DOHH2 (cell line): ENCODE results near the gene ATP6V1E1.

Experiments
- H3F3A ChIP-seq: fragments of 200-600 bp; sonication (generic), shearing (Covaris generic); 2 replicates; pipeline ENCODE4 v1.6.0; 2016; ENCODE audit warnings: antibody characterized with exemption, mild to moderate bottlenecking; ENCODE audit not compliant: control insufficient read depth, insufficient read depth
- H3K27ac ChIP-seq: fragments of 200-600 bp; sonication (generic); 2 replicates; pipeline ENCODE4 v1.5.1; 2014; ENCODE audit warnings: low read depth, mild to moderate bottlenecking, low read length, moderate library complexity
- H3K27me3 ChIP-seq: fragments of 200-600 bp; sonication (generic); 2 replicates; pipeline ENCODE4 v1.6.1; 2014; ENCODE audit warnings: mild to moderate bottlenecking, low read length, mixed read lengths; ENCODE audit not compliant: control insufficient read depth
- H3K36me3 ChIP-seq: fragments of 200-600 bp; sonication (generic); 2 replicates; pipeline ENCODE4 v1.6.1; 2014; ENCODE audit warnings: mild to moderate bottlenecking, low read length, moderate library complexity, mixed read lengths; ENCODE audit not compliant: control insufficient read depth
- H3K4me1 ChIP-seq: fragments of 200-600 bp; sonication (generic); 2 replicates; pipeline ENCODE4 v1.6.1; 2014; ENCODE audit warnings: mild to moderate bottlenecking, low read length, mixed read lengths; ENCODE audit not compliant: control insufficient read depth
- H3K4me2 ChIP-seq: fragments of 200-600 bp; sonication (generic); 2 replicates; pipeline ENCODE4 v1.6.0; 2014; ENCODE audit warnings: mild to moderate bottlenecking, low read length, moderate library complexity
- H3K4me3 ChIP-seq: fragments of 200-600 bp; sonication (generic); 2 replicates; pipeline ENCODE4 v1.5.1; 2014; ENCODE audit warnings: mild to moderate bottlenecking, low read length, mixed read lengths
- H3K79me2 ChIP-seq: fragments of 200-600 bp; sonication (generic); 2 replicates; pipeline ENCODE4 v1.6.1; 2014; ENCODE audit warnings: mild to moderate bottlenecking, low read length, mixed read lengths; ENCODE audit not compliant: control insufficient read depth
- H3K9me2 ChIP-seq: fragments of 200-600 bp; sonication (generic); replicated peaks from 2 replicates; pipeline ENCODE4 v1.6.1; 2014; ENCODE audit warnings: mild to moderate bottlenecking, low read length, mixed read lengths; ENCODE audit not compliant: control insufficient read depth
- H3K9me3 ChIP-seq: fragments of 200-600 bp; sonication (generic); 2 replicates; pipeline ENCODE4 v1.6.1; 2014; ENCODE audit warnings: antibody characterized with exemption, low read length, mixed read lengths; ENCODE audit not compliant: control insufficient read depth, insufficient read depth
- H4K20me1 ChIP-seq: fragments of 200-600 bp; sonication (generic); 2 replicates; pipeline ENCODE4 v1.6.0; 2014; ENCODE audit warnings: low read depth, mild to moderate bottlenecking, antibody characterized with exemption, low read length, moderate library complexity; ENCODE audit not compliant: control insufficient read depth, insufficient read depth
- EZH2phosphoT487 ChIP-seq: fragments of 200-600 bp; sonication (generic); IDR thresholded peaks from 2 replicates; pipeline ENCODE4 v1.6.1; 2017; ENCODE audit warnings: borderline replicate concordance, mild to moderate bottlenecking, antibody characterized with exemption, low read length, moderate library complexity, mixed read lengths
- TF ChIP-seq, protein P1 (sequence below): fragments of 200-600 bp; sonication (generic); IDR thresholded peaks from one replicate; pipeline ENCODE4 v1.5.1; 2014; ENCODE audit warnings: antibody characterized with exemption, mild to moderate bottlenecking, low read depth, low read length; ENCODE audit not compliant: poor library complexity, severe bottlenecking

ATP6V1E1 gene

DNA sequence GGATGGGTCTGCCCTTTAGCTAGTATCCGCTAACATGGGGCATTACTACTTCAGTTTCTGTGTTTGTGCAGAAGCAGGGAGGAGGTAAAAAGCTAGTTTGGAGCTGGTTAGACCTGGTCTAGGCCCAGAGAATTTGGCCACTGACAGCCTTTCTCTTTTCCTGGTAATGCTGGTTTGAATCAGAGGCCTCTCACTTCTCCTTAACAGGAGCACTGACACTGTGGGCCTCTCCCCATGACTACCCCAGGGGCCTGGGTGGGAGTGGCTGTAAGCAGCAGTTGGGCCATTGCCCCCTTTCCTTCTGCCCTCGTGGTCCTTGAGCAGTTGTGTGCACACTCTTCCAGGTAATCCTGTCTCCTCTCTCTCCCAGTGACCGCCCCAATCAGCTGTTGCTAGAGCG lies 73.7 kb downstream of the ATP6V1E1 start:
- Histone ChIP-seq H3K27ac (no peak overlapping the region), H3K79me2 (no peaks in the 10 kb centered on the region), H3K4me1 (peaks cover 12% of the 10 kb centered on the region), H3F3A (no peaks in the 10 kb centered on the region), H3K4me3 (no peak overlapping the region), H3K9me3 (no peaks in the 10 kb centered on the region), H3K36me3 (peaks cover 22% of the 10 kb centered on the region), H3K27me3 (no peaks in the 10 kb centered on the region), H4K20me1 (no peaks in the 10 kb centered on the region), H3K9me2 (no peaks in the 10 kb centered on the region), H3K4me2 (no peak overlapping the region)
- TF ChIP-seq EZH2phosphoT487, result no peak
- TF ChIP-seq, protein P1, sequence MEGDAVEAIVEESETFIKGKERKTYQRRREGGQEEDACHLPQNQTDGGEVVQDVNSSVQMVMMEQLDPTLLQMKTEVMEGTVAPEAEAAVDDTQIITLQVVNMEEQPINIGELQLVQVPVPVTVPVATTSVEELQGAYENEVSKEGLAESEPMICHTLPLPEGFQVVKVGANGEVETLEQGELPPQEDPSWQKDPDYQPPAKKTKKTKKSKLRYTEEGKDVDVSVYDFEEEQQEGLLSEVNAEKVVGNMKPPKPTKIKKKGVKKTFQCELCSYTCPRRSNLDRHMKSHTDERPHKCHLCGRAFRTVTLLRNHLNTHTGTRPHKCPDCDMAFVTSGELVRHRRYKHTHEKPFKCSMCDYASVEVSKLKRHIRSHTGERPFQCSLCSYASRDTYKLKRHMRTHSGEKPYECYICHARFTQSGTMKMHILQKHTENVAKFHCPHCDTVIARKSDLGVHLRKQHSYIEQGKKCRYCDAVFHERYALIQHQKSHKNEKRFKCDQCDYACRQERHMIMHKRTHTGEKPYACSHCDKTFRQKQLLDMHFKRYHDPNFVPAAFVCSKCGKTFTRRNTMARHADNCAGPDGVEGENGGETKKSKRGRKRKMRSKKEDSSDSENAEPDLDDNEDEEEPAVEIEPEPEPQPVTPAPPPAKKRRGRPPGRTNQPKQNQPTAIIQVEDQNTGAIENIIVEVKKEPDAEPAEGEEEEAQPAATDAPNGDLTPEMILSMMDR, result no peak

DNA sequence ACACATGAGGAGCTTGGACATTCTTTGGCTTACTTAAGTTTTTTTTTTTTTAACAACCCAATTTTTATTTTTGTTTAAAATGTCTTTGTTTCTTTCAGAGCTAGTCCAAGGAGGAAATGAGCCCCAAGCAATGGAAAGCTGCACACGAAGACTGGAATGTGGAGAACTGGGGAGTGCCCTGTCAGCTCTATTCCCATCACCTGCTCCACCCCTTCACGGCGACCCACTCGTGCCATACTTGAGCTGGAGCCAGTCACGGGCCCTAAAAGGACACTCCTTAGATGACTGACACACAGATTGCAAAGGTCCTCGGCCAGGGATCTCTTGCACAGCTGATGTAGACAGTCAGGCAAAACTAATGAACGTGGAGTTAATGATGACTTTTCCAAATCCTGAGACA lies 75.8 kb downstream of the ATP6V1E1 start:
- H3K4me3 ChIP-seq, result no peak overlapping the region
- no peak for TF ChIP-seq EZH2phosphoT487
- no peaks in the 10 kb centered on the region for H3F3A ChIP-seq
- H3K9me3 ChIP-seq, result no peaks in the 10 kb centered on the region
- H3K4me2 ChIP-seq, result no peak overlapping the region
- H3K4me1 ChIP-seq, result no peaks in the 10 kb centered on the region
- H3K27me3 ChIP-seq, result no peaks in the 10 kb centered on the region
- no peaks in the 10 kb centered on the region for H3K9me2 ChIP-seq
- no peaks in the 10 kb centered on the region for H3K79me2 ChIP-seq
- peaks cover 35% of the 10 kb centered on the region for H3K36me3 ChIP-seq
- no peaks in the 10 kb centered on the region for H4K20me1 ChIP-seq
- no peak overlapping the region for H3K27ac ChIP-seq

DNA sequence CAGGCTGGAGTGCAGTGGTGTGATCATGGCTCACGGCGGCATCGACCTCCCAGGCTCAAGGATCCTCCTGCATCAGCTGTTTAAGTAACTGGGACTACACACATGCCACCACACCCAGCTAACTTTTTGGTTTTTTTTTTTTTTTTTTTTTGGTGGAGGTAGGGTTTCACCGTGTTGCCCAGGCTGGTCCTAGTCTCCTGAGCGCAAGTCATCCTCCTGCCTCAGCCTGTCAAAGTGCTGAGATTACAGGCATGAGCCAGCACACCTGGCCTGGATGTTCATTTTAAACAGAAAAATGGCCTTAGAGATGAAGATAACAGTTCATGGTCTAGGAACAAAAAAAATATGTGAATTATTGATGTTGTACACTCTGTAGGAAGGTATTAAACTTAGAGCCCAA lies 78.9 kb downstream of the ATP6V1E1 start:
- H3K27me3 ChIP-seq, result no peaks in the 10 kb centered on the region
- H3K9me2 ChIP-seq, result no peaks in the 10 kb centered on the region
- no peaks in the 10 kb centered on the region for H3K9me3 ChIP-seq
- H3K79me2 ChIP-seq, result no peaks in the 10 kb centered on the region
- no peak overlapping the region for H3K4me3 ChIP-seq
- no peak overlapping the region for H3K27ac ChIP-seq
- H3K36me3 ChIP-seq, result peaks cover 38% of the 10 kb centered on the region
- no peaks in the 10 kb centered on the region for H3K4me1 ChIP-seq
- TF ChIP-seq, protein P1, result no peak
- TF ChIP-seq EZH2phosphoT487, result no peak
- H3F3A ChIP-seq, result no peaks in the 10 kb centered on the region
- H4K20me1 ChIP-seq, result no peaks in the 10 kb centered on the region
- H3K4me2 ChIP-seq, result no peak overlapping the region

DNA sequence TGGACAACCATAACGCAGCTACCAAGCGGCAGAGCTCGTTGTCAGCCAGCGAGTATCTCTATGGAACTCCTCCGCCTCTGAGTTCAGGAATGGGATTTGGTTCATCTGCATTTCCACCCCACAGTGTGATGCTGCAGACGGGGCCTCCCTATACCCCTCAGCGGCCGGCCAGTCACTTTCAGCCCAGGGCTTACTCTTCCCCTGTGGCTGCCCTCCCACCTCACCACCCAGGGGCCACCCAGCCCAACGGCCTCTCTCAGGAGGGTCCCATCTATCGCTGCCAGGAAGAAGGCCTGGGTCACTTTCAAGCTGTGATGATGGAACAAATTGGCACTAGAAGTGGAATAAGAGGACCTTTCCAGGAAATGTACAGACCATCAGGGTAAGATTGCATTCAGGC lies 79.4 kb downstream of the ATP6V1E1 start:
- Histone ChIP-seq H3K9me3 (no peaks in the 10 kb centered on the region), H3K27me3 (no peaks in the 10 kb centered on the region), H3K9me2 (no peaks in the 10 kb centered on the region), H3K4me3 (no peak overlapping the region), H3K4me2 (no peak overlapping the region), H3K36me3 (peaks cover 38% of the 10 kb centered on the region), H3F3A (no peaks in the 10 kb centered on the region), H3K4me1 (no peaks in the 10 kb centered on the region), H4K20me1 (no peaks in the 10 kb centered on the region), H3K79me2 (no peaks in the 10 kb centered on the region), H3K27ac (no peak overlapping the region)
- TF ChIP-seq, protein P1, result no peak
- TF ChIP-seq EZH2phosphoT487, result no peak
